Ovary (tissue), 9 donors: ENCODE measurements around the gene WHAMM. TPM values are rescaled to one million over a fixed set of nuclear protein-coding genes. Genes with fewer than 3 reads are reported as not detected.
A peak's percentile ranks its signal among the peaks of the same experiment; 100 is the strongest.
"Not testable (repeated sequence)": the region's sequence is repeated elsewhere in the genome, so short reads cannot be mapped to it uniquely, and the experiment has no call there.

Source experiments
- DNase-seq, 5 donors: peaks; one replicate each; pipeline ENCODE4 v3.0.0-alpha.2; 2019 to 2020
- H3K27ac ChIP-seq, 2 donors: fragments of 200-600 bp; one replicate each; pipeline versions ENCODE4 v1.5.1 to v1.8.0; 2019 to 2022
- H3K27me3 ChIP-seq: fragments of 200-600 bp; one replicate; pipeline ENCODE4 v1.8.0; 2022
- H3K36me3 ChIP-seq: fragments of 200-600 bp; sonication (generic); one replicate; pipeline ENCODE4 v1.5.1; 2019
- H3K4me1 ChIP-seq: one replicate; pipeline ENCODE4 v1.8.1; 2013; ENCODE audit warnings: mild to moderate bottlenecking, moderate library complexity; ENCODE audit not compliant: insufficient read depth
- H3K4me3 ChIP-seq: fragments of 200-600 bp; sonication (generic); one replicate; pipeline ENCODE4 v1.5.1; 2017
- H3K9me3 ChIP-seq, 2 donors: fragments of 200-600 bp in 1 of 2; sonication (generic) in 1 of 2; one replicate each; pipeline versions ENCODE4 v1.5.1 to v1.8.1; 2013 to 2019; ENCODE audit warnings: mild to moderate bottlenecking in 1 of 2, moderate library complexity in 1 of 2
- EP300 ChIP-seq: sonication (generic); formaldehyde crosslinking; IDR thresholded peaks from one replicate; pipeline ENCODE4 v1.6.1; 2017; ENCODE audit warnings: antibody characterized with exemption
- POLR2A ChIP-seq: fragments of 450-650 bp; IDR thresholded peaks from one replicate; pipeline ENCODE4 v1.6.1; 2017; ENCODE audit warnings: antibody characterized with exemption, mild to moderate bottlenecking, moderate library complexity
- WGBS, 3 donors: extraction: QIAGEN DNeasy Blood & Tissue Kit in 1 of 3; methylation state at CpG; one replicate each; pipeline versions ENCODE4 v1.1.5 to v1.1.7; 2013 to 2017; 5-methylcytosine and 5-hydroxymethylcytosine counted together
- intact Hi-C, 4 donors: fragments of 100-400 bp; cut with DNase I; formaldehyde crosslinking; loops; one replicate each; pipeline versions ENCODE4 v1.11.0 to v1.15.1; 2022 to 2023
- polyA plus RNA-seq, 2 donors: library from polyadenylated mRNA; stranded (reverse); fragments of 200-250 nt in 1 of 2; fragments of 350-450 nt in 1 of 2; fragmentation: Illumina TruSeq in 1 of 2; extraction: RNeasy Lipid Tissue Mini Kit (QIAGEN cat#74804) in 1 of 2; gene quantifications; one replicate each; pipeline ENCODE4 v1.2.3, GENCODE V29; 2013 to 2014
- total RNA-seq, 7 donors: library from RNA; depleted of rRNA in 2 of 7; stranded (reverse); fragments of >200 nt in 2 of 7; fragmentation: NEBNext Ultra II Directional in 3 of 7; extraction: Animal tissue kit (Norgen Biotek cat#: 25700) in 3 of 7; gene quantifications; one replicate each; pipeline versions ENCODE4 v1.1.0 to v1.2.4, GENCODE V29; 2016 to 2023
- TF ChIP-seq, protein P1 (sequence below), 3 donors: fragments of 450-650 bp in 2 of 3; fragments of 200-600 bp in 1 of 3; IDR thresholded peaks; one replicate each; pipeline versions ENCODE4 v1.5.1 to v1.8.0; 2016 to 2022; ENCODE audit warnings: antibody characterized with exemption in 3 of 3, mild to moderate bottlenecking in 1 of 3
- donor health status: DM: no; HTN: no; CAD: no; lungs with moderate emphysema.
- donor health status: DM: no; HTN: no; CAD: no.
- donor health status: Bipolar disorder and iron deficiency.
- donor health status: DM: yes; HTN: yes; CAD: no.
- donor health status: DM: no; HTN: no; CAD: no.
- donor health status: DM: yes; HTN: yes; CAD: no.

WHAMM gene
- total and polyA plus RNA-seq, 9 donors: 6.5 to 12.5 (median 8.5) TPM

DNA sequence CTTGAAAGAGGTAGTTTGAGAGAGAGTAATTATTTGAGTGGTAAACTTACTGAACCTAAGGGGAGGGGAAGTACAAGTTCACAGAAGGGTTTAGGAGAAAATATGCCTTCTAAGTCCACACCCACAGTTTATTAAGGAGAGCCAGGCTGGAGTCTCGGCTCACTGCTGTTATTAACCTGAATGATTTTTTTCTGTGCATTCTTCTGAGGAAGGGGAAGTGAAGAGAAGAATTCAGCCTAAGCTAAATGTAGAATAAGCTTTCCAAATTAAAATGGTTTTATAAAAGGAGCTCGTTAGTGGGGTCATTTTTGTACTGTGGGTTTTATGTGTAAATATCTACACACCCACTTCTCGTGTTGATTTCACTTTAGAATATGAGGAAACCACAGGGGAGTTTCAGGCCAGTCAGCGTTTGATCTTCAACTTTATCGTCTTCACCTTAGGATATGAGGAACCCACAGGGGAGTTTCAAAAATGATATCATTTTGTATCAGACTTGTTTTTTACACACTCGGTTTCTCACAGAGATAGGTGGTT is 1.5 kb downstream of the WHAMM start:
- intact Hi-C loops: no loop called here
- H3K4me3 ChIP-seq: peak overlapping the region; percentile 82
- peaks cover 3% of the 10 kb centered on the region for H3K4me1 ChIP-seq

DNA sequence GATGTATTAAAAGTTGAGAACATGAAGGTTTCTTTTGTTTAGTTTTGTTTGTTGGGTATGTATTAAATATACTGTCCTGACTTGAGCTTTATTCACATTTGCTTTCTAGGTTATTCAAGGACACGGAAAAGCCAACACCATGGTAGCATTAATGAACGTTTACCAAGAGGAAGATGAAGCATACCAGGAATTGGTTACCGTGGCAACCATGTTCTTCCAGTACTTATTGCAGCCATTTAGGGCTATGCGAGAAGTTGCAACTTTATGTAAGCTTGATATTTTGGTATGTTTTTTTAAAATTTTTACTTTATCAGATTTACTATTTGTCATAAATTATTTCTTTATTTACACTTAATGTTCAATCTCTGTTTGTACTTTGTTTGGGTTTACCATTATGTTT is 3.6 kb downstream of the WHAMM start:
- no peaks in the 10 kb centered on the region for H3K27me3 ChIP-seq
- H3K27ac ChIP-seq: no peak overlapping the region
- no peak for DNase-seq
- H3K9me3 ChIP-seq: no peaks in the 10 kb centered on the region
- H3K4me1 ChIP-seq: peaks cover 3% of the 10 kb centered on the region
- H3K36me3 ChIP-seq: no peaks in the 10 kb centered on the region
- intact Hi-C loops: no loop called here
- H3K4me3 ChIP-seq: no peak overlapping the region
- no peak for TF ChIP-seq EP300
- TF ChIP-seq, protein P1, sequence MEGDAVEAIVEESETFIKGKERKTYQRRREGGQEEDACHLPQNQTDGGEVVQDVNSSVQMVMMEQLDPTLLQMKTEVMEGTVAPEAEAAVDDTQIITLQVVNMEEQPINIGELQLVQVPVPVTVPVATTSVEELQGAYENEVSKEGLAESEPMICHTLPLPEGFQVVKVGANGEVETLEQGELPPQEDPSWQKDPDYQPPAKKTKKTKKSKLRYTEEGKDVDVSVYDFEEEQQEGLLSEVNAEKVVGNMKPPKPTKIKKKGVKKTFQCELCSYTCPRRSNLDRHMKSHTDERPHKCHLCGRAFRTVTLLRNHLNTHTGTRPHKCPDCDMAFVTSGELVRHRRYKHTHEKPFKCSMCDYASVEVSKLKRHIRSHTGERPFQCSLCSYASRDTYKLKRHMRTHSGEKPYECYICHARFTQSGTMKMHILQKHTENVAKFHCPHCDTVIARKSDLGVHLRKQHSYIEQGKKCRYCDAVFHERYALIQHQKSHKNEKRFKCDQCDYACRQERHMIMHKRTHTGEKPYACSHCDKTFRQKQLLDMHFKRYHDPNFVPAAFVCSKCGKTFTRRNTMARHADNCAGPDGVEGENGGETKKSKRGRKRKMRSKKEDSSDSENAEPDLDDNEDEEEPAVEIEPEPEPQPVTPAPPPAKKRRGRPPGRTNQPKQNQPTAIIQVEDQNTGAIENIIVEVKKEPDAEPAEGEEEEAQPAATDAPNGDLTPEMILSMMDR (IDR thresholded peaks at IDR 0.05): no peak
- no peak for TF ChIP-seq POLR2A
- WGBS, 3 donors: 85 to 89% (median 87%) methylated on average over 4 of the region's 4 CpGs

More for the DNA sequence above, 1.5 kb downstream of the WHAMM start:
- H3K9me3 ChIP-seq: no peaks in the 10 kb centered on the region
- peak overlapping the region in 1 of 2 donors; percentile 98 for H3K27ac ChIP-seq
- H3K36me3 ChIP-seq: no peaks in the 10 kb centered on the region
- no peaks in the 10 kb centered on the region for H3K27me3 ChIP-seq
- TF ChIP-seq, protein P1 (IDR thresholded peaks at IDR 0.05): no peak
- TF ChIP-seq POLR2A (no peak), EP300 (no peak)
- no peak for DNase-seq
- 0 to 3% (median 1%) methylated on average over 6 of the region's 6 CpGs for WGBS, 3 donors

GRCh38 chr15:82820128-82820527 is 10.7 kb downstream of the WHAMM start:
- Histone ChIP-seq H3K4me3 (no peak overlapping the region), H3K9me3 (no peaks in the 10 kb centered on the region), H3K36me3 (no peaks in the 10 kb centered on the region), H3K27ac (no peak overlapping the region), H3K4me1 (no peaks in the 10 kb centered on the region), H3K27me3 (no peaks in the 10 kb centered on the region)
- TF ChIP-seq, protein P1 (IDR thresholded peaks at IDR 0.05): no peak
- TF ChIP-seq POLR2A (no peak), EP300 (no peak)
- DNase-seq: no peak
- intact Hi-C loops: no loop called here

DNA sequence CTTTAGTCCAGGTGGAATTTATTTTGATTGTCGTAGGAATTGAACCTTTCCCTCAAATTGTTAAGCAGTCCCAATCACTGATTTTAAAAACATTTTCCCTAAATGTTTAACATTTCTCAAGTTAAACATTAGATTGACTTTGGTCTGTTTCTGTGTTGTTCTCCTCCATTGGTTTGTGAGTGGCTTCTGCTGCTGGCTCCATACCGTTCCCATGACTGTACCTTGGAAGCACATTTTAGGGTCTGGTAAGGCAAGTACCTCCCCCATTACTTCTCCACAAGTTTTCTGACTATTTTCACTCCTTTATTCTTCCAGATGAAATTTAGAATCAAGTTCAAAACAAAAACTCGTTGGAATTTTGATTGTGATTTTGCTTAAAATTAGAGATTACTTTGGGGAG is 12.0 kb downstream of the WHAMM start:
- intact Hi-C loops, H3K9me3 ChIP-seq, DNase-seq, H3K4me1 ChIP-seq, H3K27me3 ChIP-seq, H3K4me3 ChIP-seq, H3K36me3 ChIP-seq, H3K27ac ChIP-seq: not testable (repeated sequence)
- 64 to 80% (median 73%) methylated on average over 3 of the region's 3 CpGs for WGBS, 3 donors

DNA sequence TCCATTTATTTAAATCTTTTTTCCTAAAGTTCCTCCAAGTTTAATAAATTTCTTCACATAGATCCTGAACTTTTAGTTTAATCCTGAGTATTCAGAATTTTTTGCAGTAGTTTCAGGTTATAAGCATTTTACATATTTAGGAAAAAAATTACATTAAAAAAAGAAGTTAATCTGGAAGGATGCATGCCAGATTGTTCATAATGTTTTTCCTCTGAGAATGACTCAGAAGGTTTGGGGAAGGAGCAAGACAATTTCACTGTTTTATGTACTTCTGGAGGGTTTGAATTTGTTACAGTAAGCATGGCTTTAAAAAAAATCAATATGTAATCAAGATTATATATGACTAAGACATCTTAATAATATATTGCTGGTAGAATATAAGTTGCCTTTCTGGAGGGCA is 12.4 kb downstream of the WHAMM start:
- intact Hi-C loops, H3K36me3 ChIP-seq: not testable (repeated sequence)

DNA sequence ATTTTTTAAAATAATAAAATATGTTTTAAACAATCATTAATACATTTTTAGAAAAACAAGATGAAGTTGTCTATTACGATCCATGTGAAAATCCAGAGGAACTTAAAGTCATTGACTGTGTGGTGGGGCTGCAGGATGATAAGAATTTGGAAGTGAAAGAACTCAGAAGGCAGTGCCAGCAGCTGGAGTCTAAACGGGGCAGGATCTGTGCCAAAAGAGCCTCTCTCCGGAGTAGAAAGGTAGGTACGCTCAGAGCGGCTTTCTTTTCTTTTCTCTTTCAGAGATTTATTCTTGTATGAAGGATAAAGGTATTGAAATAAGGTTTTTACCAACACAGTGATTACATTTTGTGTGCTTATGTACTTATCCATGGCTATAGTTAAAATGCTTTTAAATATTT is 13.6 kb downstream of the WHAMM start:
- Histone ChIP-seq H3K27ac (no peak overlapping the region), H3K4me1 (no peaks in the 10 kb centered on the region), H3K36me3 (no peaks in the 10 kb centered on the region), H3K9me3 (no peaks in the 10 kb centered on the region), H3K4me3 (no peak overlapping the region), H3K27me3 (no peaks in the 10 kb centered on the region)
- TF ChIP-seq, protein P1 (IDR thresholded peaks at IDR 0.05): no peak
- TF ChIP-seq POLR2A: no peak
- no peak for TF ChIP-seq EP300
- intact Hi-C loops: no loop called here
- 78 to 83% (median 81%) methylated on average over 5 of the region's 5 CpGs for WGBS, 3 donors
- DNase-seq: no peak

More for the DNA sequence above, 12.4 kb downstream of the WHAMM start:
- H3K27ac ChIP-seq, H3K27me3 ChIP-seq, H3K9me3 ChIP-seq, H3K4me3 ChIP-seq, H3K4me1 ChIP-seq, DNase-seq: not testable (repeated sequence)
